AG04449 (cell line): ENCODE data around the gene PRKACB.

Source experiments
- CTCF ChIA-PET: fragments of 350-600 bp; formaldehyde crosslinking; extraction: SDS; loops from one replicate; lab custom pipeline; 2021; ENCODE audit warnings: antibody characterized with exemption; lab: Yijun Ruan, JAX
- POLR2A ChIA-PET: fragments of 400-600, 350-600 bp; formaldehyde crosslinking; extraction: SDS; loops from one replicate; lab custom pipeline; 2020; ENCODE audit warnings: antibody characterized with exemption, inconsistent platforms; lab: Yijun Ruan, JAX
- DNase-seq: peaks from one replicate; pipeline ENCODE4 v3.0.0-alpha.2; 2010; ENCODE audit warnings: low read depth, low spot score
- H3K4me3 ChIP-seq: 2 replicates; pipeline ENCODE4 v1.5.1; 2011; ENCODE audit warnings: low read depth, mild to moderate bottlenecking, control low read depth, low read length
- CTCF ChIP-seq: IDR thresholded peaks from one replicate; pipeline ENCODE4 v1.5.1; 2011; ENCODE audit warnings: mild to moderate bottlenecking, moderate library complexity, low read length, control low read depth, inconsistent platforms; ENCODE audit not compliant: insufficient read depth; ENCODE audit errors: missing control alignments

PRKACB gene

GRCh38 chr1:84159533-84160240 is 15.6 kb downstream of the PRKACB start:
- H3K4me3 ChIP-seq = no peak overlapping the region
- no peak for DNase-seq
- ChIA-PET CTCF (interaction anchor here (1.0 kb wide), 1 partner anchor 274 kb away, joined by 3 read pairs; no protein-coding TSS in a partner anchor), POLR2A (no interaction called here)
- TF ChIP-seq CTCF = no peak

- no peak for TF ChIP-seq CTCF
- no peak for DNase-seq
- POLR2A ChIA-PET = no interaction called here
These were observed 18.2 kb downstream of the PRKACB start for GRCh38 chr1:84162295-84162694.

GRCh38 chr1:84163123-84163931 is 19.3 kb downstream of the PRKACB start:
- POLR2A ChIA-PET = no interaction called here
- H3K4me3 ChIP-seq = no peak overlapping the region
- no peak for DNase-seq
- CTCF ChIA-PET = interaction anchor here (0.8 to 1.4 kb wide), 2 partner anchors 22 to 782 kb away, joined by 3 to 5 read pairs; no protein-coding TSS in a partner anchor
- no peak for TF ChIP-seq CTCF

More at GRCh38 chr1:84162295-84162694, 18.2 kb downstream of the PRKACB start:
- H3K4me3 ChIP-seq = no peak overlapping the region
- CTCF ChIA-PET = interaction anchor here (1.0 kb wide), 1 partner anchor 14 kb away, joined by 3 read pairs; no protein-coding TSS in a partner anchor

DNA sequence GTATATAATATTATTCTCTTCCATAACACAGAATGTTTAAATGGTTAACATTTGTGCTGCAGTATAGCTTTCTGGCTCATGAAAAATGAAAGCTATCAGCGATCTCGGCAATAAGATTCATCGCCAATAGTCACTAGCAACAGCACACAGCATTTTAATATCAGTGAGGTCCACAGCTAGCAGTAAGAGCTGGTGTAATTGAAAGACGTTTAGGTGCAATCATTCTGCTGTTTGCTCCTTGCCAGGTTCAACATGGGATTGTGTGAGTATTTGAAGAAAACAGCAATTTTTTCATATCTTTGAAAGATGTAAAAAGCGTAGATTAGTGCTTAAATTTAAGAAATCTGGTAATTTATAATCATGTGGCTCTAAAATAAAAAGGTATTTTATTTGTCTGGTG is 20.1 kb downstream of the PRKACB start:
- no peak overlapping the region; the same call in 1 of the 2 replicates for H3K4me3 ChIP-seq
- ChIA-PET POLR2A (no interaction called here), CTCF (interaction anchor here (0.8 to 1.4 kb wide), 6 partner anchors 17 to 781 kb away, joined by 3 to 5 read pairs (median 4); no protein-coding TSS in a partner anchor)
- DNase-seq = no peak
- no peak for TF ChIP-seq CTCF

- CTCF ChIA-PET = interaction anchor here (0.8 to 1.4 kb wide), 6 partner anchors 9 to 269 kb away, joined by 3 to 5 read pairs (median 4); no protein-coding TSS in a partner anchor
- POLR2A ChIA-PET = no interaction called here
- no peak for TF ChIP-seq CTCF
These were observed 20.5 kb downstream of the PRKACB start for GRCh38 chr1:84164567-84165021.

GRCh38 chr1:84165601-84166000 is 21.5 kb downstream of the PRKACB start:
- no peak overlapping the region for H3K4me3 ChIP-seq
- ChIA-PET POLR2A (no interaction called here), CTCF (interaction anchor here (1.3 to 1.4 kb wide), 2 partner anchors 16 to 19 kb away, joined by 3 to 4 read pairs; no protein-coding TSS in a partner anchor)
- TF ChIP-seq CTCF = no peak
- DNase-seq = no peak

More at GRCh38 chr1:84164567-84165021, 20.5 kb downstream of the PRKACB start:
- H3K4me3 ChIP-seq = no peak overlapping the region
- no peak for DNase-seq
